Measurements from ENCODE around the gene DYNC2I2. TPM values are rescaled to one million over a fixed set of nuclear protein-coding genes. Genes with fewer than 3 reads are reported as not detected.

Gene DYNC2I2
- total and polyA plus RNA-seq, 2 experiments from 2014 or later: 48.7 to 78.3 TPM

GRCh38 chr9:128614728-128615127 is 41.9 kb downstream of the DYNC2I2 start:
- H3K4me3 ChIP-seq: no peak overlapping the region
- DNase-seq (ENCODE audit: low spot score) (no peak), ATAC-seq (no peak)
- no peak overlapping the region for H3K4me2 ChIP-seq
- H2AFZ ChIP-seq: no peak overlapping the region
- Mint-ChIP-seq H3K27ac (no peak overlapping the region), H3K27me3 (ENCODE audit: insufficient read depth, low read depth, poor library complexity) (no peaks in the 10 kb centered on the region), H3K36me3 (ENCODE audit: low read depth) (peaks cover 85% of the 10 kb centered on the region), H3K9me3 (no peaks in the 10 kb centered on the region), H3K4me3 (no peak overlapping the region), H3K4me1 (no peaks in the 10 kb centered on the region)
- H3K79me2 ChIP-seq (replicated peaks; ENCODE audit: insufficient read depth): no peaks in the 10 kb centered on the region
- no peaks in the 10 kb centered on the region for H3K9me2 ChIP-seq (ENCODE audit: insufficient read depth)
- peaks cover 21% of the 10 kb centered on the region for H3F3A ChIP-seq (replicated peaks; ENCODE audit: low read depth)
- H3K27ac ChIP-seq (ENCODE audit: low read depth): no peak overlapping the region
- no peak for TF ChIP-seq ZNF462 (CRISPR knock-in tag; IDR thresholded peaks at IDR 0.05)
- TF ChIP-seq NANOG (IDR thresholded peaks at IDR 0.05; ENCODE audit: borderline replicate concordance): no peak
- TF ChIP-seq CTCF (conservative IDR thresholded peaks at IDR 0.05; ENCODE audit: low read depth in 2 of 2): no peak
- no peak for TF ChIP-seq JUNB (IDR thresholded peaks at IDR 0.05; ENCODE audit: unreplicated experiment)
- TF ChIP-seq ZNF114 (CRISPR knock-in tag; IDR thresholded peaks at IDR 0.05): no peak
- TF ChIP-seq REST (IDR thresholded peaks at IDR 0.05; ENCODE audit: unreplicated experiment): no peak
- no peak for TF ChIP-seq ZNF331 (CRISPR knock-in tag; IDR thresholded peaks at IDR 0.05; ENCODE audit: low read depth)
- TF ChIP-seq STAT1 (IDR thresholded peaks at IDR 0.05; ENCODE audit: unreplicated experiment): no peak
- TF ChIP-seq POLR2AphosphoS5 (IDR thresholded peaks at IDR 0.05; ENCODE audit: low read depth): no peak
- no peak for TF ChIP-seq ETS1 (IDR thresholded peaks at IDR 0.05)
- no peak for TF ChIP-seq EZH2phosphoT487 (IDR thresholded peaks at IDR 0.05; ENCODE audit: unreplicated experiment)
- TF ChIP-seq CREB1 (CRISPR knock-in tag; IDR thresholded peaks at IDR 0.05; ENCODE audit: low read depth): no peak
- TF ChIP-seq EZH2 (IDR thresholded peaks at IDR 0.05; ENCODE audit: low read depth, unreplicated experiment): no peak
- H4K20me1 ChIP-seq (replicated peaks; ENCODE audit: insufficient read depth): no peaks in the 10 kb centered on the region; the same call in 1 of the 2 replicates
- no peaks in the 10 kb centered on the region for H3K27me3 ChIP-seq (ENCODE audit: insufficient read depth)
- peaks cover 78% of the 10 kb centered on the region for H3K36me3 ChIP-seq (ENCODE audit: insufficient read depth)
- no peaks in the 10 kb centered on the region for H3K4me1 ChIP-seq (ENCODE audit: insufficient read depth)
